ENCODE results near the gene LTF.

DNA sequence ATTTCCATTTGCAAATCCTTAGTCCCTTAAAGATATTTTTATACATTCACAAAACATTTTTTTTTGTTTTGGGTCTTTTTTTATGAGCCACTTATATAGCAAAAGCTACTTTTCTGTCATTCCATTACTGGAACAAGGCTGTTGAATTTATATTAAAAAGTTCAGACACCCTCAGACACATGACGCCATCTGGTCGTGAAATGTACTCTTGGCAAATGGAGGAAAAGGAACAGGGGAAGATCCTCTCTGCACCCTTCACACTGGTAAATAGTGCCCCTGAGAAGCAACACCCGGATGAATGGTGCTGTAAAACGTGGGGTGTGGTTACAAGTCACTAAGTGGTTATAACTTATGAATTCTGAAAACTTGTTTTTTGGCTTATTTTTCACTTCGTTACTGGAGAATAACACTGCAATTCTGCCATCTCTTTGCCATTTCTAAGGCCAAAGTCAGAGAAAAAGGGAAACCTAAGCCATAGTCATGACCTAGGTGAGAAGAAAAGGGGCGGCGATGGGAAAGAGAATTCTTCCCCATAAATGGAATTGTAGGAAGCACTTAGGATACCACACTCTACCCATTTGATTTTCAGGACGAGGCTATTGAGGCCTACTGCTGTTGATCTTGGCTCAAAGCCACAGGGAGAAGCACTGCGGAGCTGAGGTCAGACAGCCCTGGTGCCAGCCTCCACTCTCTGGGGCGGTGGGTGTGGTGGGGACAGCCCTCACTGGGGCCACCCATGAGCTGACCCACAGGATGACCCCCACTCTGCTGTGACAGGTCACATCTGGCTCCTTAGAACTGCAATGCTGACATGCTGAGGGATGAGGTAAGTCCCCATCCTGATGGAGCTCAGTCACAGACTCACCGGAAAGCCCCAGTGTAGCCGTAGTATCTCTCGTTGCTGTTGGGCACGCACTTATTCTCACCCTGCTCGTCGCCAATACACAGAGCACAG, 21.9 kb downstream of the LTF start:
- TF ChIP-seq TBP (optimal IDR thresholded peaks at IDR 0.05; ENCODE audit: low read depth, low read length) (no peak), POLR2AphosphoS5 (IDR thresholded peaks at IDR 0.05; ENCODE audit: control insufficient read depth, insufficient read depth, low read depth, low read length) (no peak), LEF1 (IDR thresholded peaks at IDR 0.05) (no peak), GTF2F1 (IDR thresholded peaks at IDR 0.05; ENCODE audit: low read depth, low read length) (no peak)
- TF ChIP-seq, protein P1, sequence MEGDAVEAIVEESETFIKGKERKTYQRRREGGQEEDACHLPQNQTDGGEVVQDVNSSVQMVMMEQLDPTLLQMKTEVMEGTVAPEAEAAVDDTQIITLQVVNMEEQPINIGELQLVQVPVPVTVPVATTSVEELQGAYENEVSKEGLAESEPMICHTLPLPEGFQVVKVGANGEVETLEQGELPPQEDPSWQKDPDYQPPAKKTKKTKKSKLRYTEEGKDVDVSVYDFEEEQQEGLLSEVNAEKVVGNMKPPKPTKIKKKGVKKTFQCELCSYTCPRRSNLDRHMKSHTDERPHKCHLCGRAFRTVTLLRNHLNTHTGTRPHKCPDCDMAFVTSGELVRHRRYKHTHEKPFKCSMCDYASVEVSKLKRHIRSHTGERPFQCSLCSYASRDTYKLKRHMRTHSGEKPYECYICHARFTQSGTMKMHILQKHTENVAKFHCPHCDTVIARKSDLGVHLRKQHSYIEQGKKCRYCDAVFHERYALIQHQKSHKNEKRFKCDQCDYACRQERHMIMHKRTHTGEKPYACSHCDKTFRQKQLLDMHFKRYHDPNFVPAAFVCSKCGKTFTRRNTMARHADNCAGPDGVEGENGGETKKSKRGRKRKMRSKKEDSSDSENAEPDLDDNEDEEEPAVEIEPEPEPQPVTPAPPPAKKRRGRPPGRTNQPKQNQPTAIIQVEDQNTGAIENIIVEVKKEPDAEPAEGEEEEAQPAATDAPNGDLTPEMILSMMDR (IDR thresholded peaks at IDR 0.05 in 2 of 3, conservative IDR thresholded peaks at IDR 0.05 in 1 of 3; ENCODE audit: insufficient read depth in 2 of 3, low read depth in 1 of 3, low read length in 3 of 3) = no peak
- TF ChIP-seq, protein P2, sequence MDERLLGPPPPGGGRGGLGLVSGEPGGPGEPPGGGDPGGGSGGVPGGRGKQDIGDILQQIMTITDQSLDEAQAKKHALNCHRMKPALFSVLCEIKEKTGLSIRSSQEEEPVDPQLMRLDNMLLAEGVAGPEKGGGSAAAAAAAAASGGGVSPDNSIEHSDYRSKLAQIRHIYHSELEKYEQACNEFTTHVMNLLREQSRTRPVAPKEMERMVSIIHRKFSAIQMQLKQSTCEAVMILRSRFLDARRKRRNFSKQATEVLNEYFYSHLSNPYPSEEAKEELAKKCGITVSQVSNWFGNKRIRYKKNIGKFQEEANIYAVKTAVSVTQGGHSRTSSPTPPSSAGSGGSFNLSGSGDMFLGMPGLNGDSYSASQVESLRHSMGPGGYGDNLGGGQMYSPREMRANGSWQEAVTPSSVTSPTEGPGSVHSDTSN (CRISPR knock-in tag; IDR thresholded peaks at IDR 0.05; ENCODE audit: low read depth) = no peak
- TF ChIP-seq, protein P2 (tag; conservative IDR thresholded peaks at IDR 0.05; ENCODE audit: low read depth) = no peak
- TF ChIP-seq, protein P3, sequence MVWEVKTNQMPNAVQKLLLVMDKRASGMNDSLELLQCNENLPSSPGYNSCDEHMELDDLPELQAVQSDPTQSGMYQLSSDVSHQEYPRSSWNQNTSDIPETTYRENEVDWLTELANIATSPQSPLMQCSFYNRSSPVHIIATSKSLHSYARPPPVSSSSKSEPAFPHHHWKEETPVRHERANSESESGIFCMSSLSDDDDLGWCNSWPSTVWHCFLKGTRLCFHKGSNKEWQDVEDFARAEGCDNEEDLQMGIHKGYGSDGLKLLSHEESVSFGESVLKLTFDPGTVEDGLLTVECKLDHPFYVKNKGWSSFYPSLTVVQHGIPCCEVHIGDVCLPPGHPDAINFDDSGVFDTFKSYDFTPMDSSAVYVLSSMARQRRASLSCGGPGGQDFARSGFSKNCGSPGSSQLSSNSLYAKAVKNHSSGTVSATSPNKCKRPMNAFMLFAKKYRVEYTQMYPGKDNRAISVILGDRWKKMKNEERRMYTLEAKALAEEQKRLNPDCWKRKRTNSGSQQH (CRISPR knock-in tag; IDR thresholded peaks at IDR 0.05) = no peak

Data from K562 (cell line).